T-helper 2 cell (primary cell): ENCODE results near the gene ERGIC1.

ENCODE experiments used
- DNase-seq, 5 experiments: peaks; one replicate each; pipeline versions ENCODE4 v3.0.0 to v3.0.0-alpha.2; 2012 to 2022

ERGIC1 gene

DNA sequence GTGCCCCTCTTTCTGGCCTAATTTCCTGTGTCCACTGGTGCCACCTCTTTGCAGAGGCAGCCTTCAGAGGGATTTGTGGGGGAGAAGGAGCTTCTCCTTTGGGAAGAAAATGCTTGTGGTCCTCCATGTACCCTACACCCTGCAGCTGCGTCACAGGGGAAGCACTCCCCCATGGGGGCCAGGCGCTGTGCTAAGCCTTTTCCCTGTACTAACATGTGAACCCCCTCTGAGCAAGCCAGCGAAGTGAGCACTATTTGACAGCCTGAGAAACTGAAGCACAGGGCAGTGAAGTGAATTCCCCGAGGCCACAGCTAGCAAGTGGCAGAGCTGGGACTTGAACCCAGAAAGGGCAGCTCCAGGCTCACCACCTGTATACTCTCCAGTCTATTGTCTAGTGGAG is 32.3 kb downstream of the ERGIC1 start:
- DNase-seq: no peak

DNA sequence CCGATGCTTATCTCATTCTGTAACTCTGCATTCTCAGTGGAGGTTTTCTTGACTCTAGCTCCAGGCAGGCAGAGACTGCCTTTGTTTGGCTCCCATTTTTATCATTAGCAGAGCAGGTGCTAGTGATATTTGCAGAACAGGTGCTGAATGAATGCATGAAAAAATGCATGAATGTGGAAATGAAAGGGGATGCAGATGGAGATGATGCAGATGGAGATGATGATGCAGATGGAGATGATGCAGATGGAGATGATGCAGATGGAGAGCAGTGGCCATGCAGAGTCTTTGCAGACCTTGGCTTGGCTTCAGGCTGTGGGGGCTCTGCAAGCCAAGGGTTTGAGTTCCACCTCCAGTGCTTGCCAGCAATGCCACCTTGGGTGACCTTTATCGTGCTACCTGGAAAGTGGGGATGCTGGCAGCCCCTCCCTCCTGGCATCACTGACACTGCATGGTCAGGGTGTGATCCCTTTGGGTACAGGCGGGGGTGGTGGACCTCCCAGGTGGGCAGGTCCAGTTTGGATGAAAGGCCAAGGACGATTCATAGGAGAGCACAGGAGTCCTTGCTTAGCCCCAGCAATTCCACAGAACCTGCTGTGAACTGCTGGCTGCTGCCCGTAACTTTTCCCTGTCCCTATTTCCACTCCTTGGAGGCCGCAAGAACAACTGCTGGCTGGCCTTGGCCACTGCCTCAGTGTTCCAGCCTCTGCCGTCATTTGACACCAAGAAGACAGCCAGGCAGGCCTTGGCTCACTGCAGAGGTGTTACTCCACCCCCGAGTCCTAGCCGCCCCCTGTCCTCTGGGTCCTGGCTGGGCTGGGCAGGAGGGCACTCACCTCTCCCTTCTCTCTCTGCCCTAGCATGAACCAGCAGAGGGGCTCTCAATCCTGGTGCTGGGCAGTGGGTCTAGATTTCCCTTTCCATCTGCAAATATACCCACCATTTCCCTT is 33.0 kb downstream of the ERGIC1 start:
- DNase-seq: no peak

DNA sequence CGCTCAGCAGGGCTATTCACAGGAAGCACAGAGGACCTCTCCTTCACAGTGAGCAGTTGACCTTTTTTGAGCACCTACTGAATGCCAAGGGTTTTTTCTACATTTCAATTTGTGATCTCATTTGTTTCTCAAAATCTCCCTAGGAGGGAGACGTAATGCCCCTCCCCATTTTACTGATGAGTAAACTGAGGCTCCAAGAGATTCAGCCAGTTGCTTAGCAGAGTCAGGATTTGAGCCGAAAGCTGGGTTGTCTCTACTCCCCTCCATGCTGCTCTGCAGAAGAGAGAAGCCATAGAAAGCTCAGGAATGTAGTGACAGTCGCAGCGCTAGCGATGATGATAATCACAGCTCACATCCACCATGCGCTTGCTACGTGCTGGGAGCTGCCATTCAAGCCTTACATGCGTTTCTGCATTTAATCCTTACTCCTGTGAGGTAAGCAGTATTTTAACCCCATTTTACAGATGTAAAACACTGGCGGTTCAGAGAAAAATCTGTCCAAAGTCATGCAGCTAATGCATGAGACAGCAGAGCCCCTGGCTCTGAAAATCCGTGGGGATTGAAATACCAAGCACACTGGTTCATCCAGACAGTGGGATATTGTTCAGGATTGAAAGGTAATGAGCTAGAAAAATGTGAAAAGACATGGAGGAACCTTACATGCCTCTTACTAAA is 33.8 kb downstream of the ERGIC1 start:
- DNase-seq: no peak

- no peak for DNase-seq
These were observed 34.4 kb downstream of the ERGIC1 start for GRCh38 chr5:172868436-172868923.

DNA sequence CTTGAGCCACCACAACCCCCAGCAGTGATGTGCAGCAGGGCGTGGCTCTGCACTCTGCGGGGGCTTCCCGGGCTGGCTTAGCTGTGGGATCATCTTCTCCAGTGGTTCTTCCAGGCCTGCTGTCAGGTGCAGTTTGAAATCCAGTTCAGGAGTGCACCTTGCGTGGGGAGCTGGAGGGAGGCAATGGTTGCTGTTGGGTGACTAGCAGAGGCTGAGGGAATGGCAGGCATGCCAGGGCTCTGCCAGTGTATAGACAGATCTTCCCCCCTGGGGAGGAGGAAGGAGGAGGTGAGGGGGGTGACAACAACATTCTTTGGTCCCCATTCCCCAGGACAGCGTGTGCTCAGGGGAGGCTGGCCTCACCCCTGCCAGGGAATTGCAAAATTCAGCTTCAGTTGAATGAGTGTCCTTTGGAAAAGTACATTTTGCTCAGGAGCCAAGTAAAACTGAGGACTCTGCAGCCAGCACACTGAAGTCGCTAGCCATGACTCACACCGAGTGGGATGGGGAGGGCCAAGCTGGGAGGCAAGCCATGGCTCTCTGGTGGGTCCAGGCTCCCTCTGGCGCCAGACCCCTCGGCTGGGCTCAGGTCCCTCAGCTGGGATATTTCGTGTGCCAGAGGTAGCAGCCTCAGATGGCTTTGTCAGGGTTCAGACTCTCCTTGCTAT is 35.0 kb downstream of the ERGIC1 start:
- DNase-seq: no peak

DNA sequence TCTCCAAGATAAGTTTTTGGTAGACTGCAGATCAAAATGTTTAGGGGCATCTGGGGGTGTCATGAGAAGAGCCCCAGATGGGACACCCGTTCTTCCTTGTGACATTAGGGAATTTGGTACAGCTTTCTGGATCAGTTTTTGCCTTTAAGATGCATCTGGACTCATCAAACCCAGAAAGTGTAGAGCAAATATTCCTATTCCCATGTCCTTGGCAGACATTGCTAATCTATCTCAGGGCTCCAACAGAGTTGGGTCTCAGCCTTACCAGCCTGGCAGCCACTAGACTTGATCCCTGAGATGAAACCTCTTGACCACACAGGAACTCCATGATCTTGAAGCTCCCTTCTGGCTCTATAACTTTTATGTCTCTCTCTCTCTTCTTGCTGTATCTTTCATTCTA is 35.6 kb downstream of the ERGIC1 start:
- DNase-seq: no peak

DNA sequence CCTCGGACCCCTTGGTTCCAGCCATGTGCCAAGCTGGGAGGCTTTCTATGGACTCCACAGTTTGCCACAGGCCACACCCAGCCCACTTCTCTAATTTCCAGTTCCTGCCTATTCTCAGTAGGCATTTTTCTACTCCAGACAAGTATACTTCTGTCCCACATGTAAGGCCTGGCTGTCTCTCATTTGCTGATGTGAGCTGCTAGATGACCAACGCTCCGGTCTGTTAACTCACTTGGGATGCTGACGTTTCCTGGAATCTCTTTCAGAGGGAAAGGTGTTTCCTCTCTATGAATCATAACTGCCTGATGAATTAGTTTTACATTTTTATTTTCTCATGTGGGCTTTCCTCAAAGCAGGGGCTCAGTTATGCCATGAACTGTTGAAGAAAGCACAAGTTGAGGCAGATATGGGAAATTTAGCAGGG is 36.3 kb downstream of the ERGIC1 start:
- DNase-seq: no peak

- no peak for DNase-seq
These were observed 36.8 kb downstream of the ERGIC1 start for GRCh38 chr5:172870715-172871461.

- no peak for DNase-seq
These were observed 37.5 kb downstream of the ERGIC1 start for GRCh38 chr5:172871536-172871935.

DNA sequence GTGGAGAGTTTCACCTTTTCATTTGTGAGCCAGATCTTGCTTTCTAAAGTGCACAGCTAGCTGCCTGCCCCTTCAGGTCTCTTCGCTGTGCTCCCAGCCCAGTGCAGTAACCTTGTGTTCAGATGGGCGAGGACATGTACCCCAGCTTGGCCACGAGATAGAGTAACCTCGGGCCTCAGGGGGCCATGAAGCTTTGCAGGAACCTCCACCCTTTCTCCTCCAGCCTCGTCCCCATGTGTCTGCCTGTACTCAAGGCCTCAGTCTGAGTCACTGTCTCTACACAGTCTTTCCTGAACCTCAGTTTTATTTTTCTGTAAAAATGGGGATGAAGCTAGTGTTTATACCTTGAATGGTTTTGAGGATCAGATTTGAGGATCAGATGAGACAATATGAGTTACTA is 37.9 kb downstream of the ERGIC1 start:
- no peak for DNase-seq

GRCh38 chr5:172872997-172873491 is 39.0 kb downstream of the ERGIC1 start:
- DNase-seq: no peak

- DNase-seq: no peak
These were observed 39.5 kb downstream of the ERGIC1 start for GRCh38 chr5:172873513-172873912.

DNA sequence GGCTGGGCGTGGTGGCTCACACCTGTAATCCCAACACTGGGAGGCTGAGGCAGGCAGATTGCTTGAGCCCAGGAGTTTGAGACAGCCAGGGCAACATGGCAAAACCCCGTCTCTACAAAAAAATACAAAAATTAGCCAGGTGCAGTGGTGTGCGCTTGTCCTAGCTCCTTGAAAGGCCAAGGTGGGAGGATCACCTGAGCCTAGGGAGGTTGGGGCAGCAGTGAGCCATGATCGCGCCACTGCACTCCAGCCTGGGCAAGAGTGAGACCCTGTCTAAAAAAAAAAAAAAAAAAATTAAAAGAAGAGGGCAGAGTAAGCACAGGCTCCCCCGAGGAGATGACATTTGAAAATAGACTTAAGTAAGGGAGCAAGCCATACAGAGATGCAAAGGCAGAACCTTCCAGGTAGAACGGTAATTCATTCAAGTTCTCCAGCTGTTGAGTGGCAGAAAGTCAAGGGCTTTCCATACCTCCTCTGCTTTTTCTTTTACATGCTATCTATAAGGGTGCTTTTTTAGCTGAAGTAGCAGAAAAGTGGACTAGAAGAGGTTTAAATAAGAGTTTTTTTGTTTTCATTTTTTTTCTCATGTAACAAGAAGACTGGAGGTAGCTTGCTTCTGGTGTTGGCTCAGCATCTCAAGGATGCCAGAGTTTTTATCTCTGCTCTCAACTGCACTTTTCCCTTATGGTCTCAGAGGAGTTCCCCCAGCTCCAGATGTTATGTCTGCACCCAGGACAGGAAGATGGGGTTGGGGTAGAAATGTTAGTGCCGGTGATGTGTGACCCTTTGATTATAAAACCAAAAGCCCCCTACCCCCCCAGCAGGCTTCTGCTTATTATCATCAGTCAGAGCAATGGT is 40.8 kb downstream of the ERGIC1 start:
- no peak for DNase-seq

DNA sequence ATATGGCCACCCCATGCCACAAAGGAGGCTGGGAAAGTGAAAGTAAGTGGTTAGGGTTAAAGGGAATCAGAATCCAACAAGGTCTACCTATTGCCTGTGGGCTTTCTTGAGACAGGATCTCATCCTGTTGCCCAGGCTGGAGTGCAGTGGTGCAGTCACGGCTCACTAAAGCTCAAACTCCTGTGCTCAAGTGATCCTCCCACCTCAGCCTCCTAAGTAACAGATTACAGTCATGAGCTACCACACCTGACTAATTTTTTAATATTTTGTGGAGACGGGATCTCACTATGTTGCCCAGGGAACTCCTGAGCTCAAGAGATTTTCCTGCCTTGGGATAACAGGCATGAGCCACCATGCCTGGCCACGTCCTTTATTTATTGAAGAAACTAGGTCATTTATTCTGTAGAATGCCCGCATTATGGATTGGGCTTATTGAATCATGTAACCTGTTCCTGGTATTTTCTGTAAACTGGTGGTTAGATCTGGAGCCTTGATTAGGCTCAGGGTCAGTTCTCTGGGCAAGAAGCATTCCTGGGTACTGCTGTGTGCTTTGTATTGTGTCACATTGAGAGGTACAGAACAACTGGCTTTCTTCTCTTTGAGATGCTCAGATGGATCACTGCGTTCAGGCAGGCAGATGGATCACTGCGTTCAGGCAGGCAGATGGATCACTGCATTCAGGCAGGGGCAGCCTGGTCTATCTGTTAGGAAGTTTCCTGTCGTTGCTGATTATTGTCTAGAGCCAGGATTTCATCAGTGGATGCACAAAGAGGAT is 41.6 kb downstream of the ERGIC1 start:
- no peak for DNase-seq

DNA sequence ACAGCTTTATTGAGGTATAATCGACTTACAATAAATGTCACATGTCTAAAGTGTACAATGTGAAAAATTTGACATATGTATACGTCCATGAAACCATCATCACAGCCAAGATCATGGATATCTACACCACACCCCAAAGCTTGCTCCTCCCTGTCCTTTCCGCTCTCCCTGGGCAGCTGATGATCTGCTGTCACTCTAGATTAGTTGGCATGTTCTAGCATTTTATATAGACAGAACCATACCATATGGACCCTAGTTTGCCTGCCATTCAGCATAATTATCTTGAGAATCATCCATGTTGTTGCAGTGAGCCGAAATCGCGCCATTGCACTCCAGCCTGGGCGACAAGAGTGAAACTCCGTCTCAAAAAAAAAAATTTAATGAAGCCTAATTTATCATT is 42.5 kb downstream of the ERGIC1 start:
- DNase-seq: no peak

GRCh38 chr5:172877466-172878260 is 43.6 kb downstream of the ERGIC1 start:
- no peak for DNase-seq

- DNase-seq: no peak
These were observed 44.5 kb downstream of the ERGIC1 start for GRCh38 chr5:172878585-172878932.

DNA sequence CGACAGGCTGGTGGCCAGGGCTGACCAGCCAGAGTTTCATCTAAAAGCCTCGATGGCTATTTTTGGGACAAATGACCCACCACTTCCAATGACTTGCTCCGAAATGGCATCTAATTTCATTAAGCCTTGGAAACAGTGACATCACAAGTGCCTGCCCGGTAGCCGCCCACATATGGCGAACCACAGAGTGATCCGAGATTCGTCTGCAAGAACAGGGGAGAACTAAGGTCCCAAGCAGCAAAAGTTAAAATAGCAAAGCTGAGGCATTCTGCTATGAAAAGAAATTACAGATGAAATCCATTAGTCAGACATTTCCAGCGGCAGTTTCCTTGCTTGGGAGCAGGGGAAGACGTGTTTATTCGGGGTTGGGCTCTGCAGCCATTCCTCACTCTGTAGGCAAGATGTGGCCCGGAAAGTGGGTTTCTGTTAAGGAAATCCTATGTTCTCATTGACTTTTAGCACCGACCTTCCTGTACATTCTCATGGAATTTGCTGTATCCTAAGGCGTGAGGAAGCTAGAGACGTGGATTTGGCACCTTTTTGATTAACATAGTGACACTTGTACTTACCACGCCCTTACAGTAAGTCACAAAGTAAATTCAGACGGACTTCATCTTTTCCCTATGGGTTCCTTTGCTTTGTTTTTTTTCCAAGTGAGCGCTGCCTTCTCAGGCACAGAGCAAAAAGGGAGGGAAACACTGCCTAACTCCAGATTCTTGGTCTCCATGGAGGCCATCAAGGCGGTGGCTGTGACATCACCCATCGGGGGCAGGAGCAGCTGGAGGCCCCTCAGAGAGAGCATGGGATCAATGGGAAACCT is 45.1 kb downstream of the ERGIC1 start:
- no peak for DNase-seq
